ENCODE results near the gene RNF2.

- TF ChIP-seq CTCF (IDR thresholded peaks at IDR 0.05) (no peak), POLR2AphosphoS5 (IDR thresholded peaks at IDR 0.05) (no peak)
Observed at GRCh38 chr1:185094761-185095160, 49.4 kb downstream of the RNF2 start.

Data from esophagus muscularis mucosa (tissue), 3 donors.